Cardiac septum (tissue), 1 donor: ENCODE measurements around the gene KDM3B. TPM values are rescaled to one million over a fixed set of nuclear protein-coding genes. Genes with fewer than 3 reads are reported as not detected.

Source experiments
- DNase-seq: peaks from one replicate; pipeline ENCODE4 v3.0.0-alpha.2; 2020; ENCODE audit warnings: low spot score
- intact Hi-C: fragments of 100-400 bp; cut with DNase I; formaldehyde crosslinking; loops from one replicate; pipeline ENCODE4 v1.14.0; 2022
- total RNA-seq: library from RNA; stranded (reverse); fragmentation: NEBNext Ultra II Directional; extraction: Animal tissue kit (Norgen Biotek cat#: 25700); gene quantifications from one replicate; pipeline ENCODE4 v1.2.1, GENCODE V29; 2021
- donor health status: DM: no; HTN: no; CAD: no.

Gene KDM3B
- total RNA-seq, 1 donor from 2014 or later: 48.5 TPM

DNA sequence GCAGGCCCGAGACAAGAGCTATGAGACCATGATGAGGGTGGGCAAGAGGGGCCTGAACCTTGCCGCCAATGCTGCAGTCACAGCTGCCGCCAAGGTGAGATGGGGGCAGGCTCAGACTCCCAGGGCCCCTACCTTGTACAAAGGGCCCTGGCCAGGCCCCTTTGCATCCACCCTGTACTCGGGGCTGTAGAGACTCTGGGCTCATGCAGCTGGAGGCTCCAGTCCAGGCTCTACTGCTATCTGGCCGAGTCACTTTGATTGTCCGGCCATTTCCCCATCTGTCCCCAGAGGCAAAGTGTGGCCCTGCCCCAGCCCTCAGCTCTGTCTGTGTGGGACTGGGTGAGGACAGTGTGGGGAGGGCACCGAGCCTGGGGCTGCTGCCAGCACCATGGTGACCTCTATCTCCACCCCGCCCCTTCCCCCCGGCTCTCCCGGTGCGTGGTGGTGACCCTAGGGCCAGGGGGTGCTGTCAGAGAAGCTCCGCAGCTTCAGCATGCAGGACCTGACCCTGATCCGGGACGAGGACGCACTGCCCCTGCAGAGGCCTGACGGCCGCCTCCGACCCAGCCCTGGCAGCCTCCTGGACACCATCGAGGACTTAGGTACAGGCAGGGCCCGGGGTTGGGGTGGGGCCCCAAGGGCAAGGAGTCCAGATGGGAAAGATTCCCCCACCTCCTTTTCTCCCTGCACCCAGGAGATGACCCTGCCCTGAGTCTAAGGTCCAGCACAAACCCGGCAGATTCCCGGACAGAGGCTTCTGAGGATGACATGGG is 92.5 kb downstream of the KDM3B start:
- intact Hi-C loops: no loop called here
- no peak for DNase-seq

DNA sequence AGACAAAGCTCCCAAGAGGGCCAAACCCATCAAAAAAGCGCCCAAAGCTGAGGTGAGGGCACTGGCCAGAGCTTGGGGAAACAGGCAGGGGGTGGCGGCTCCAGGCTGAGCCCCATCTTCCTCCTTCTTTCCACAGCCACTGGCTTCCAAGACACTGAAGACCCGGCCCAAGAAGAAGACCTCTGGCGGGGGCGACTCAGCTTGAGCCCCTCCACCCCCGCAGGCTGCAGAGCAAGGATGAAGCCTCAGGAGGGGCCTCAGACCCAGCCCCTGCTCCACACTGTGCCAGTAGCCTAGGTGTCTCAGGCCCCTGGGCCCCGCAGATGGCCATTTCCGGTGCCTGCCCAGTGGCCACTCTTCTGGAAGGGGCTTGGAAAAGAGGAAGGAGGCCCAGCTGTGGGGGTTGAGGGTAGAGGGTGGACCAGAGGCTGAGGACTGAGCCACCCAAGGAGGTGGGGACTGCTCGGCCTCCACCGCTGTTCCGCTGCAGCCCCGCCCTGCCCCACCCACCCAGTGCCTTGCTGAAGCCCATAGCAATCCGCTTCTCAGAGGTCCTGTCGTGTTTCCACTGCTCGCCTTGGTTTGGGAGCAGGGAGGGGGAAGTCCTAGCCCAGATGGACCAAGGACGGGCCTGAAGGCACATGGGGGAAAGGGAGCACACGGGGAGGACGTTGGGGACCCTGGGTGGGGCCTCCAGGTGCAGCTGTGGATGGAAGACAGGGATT is 93.2 kb downstream of the KDM3B start:
- intact Hi-C loops: no loop called here
- DNase-seq: no peak

DNA sequence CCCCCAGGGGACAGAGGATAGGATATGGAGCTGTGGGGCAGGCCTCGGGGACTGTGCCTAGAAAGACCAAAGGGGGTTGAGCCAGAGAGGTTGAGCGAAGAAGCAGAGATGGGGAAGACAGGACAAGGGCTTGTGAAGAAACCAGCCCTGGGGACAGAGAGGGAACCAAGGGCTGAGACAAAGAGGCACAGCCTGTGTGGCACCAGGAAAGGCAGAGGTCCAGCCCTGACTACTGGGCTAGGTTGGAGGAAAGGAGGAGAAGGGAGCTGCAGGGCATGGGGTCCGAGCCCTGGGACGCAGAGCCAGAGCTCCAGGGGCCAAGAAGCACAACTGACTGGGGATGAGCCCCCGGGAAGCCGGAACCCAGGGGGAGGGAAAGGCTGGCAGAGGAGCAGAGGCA is 95.6 kb downstream of the KDM3B start:
- DNase-seq: no peak
- intact Hi-C loops: no loop called here

DNA sequence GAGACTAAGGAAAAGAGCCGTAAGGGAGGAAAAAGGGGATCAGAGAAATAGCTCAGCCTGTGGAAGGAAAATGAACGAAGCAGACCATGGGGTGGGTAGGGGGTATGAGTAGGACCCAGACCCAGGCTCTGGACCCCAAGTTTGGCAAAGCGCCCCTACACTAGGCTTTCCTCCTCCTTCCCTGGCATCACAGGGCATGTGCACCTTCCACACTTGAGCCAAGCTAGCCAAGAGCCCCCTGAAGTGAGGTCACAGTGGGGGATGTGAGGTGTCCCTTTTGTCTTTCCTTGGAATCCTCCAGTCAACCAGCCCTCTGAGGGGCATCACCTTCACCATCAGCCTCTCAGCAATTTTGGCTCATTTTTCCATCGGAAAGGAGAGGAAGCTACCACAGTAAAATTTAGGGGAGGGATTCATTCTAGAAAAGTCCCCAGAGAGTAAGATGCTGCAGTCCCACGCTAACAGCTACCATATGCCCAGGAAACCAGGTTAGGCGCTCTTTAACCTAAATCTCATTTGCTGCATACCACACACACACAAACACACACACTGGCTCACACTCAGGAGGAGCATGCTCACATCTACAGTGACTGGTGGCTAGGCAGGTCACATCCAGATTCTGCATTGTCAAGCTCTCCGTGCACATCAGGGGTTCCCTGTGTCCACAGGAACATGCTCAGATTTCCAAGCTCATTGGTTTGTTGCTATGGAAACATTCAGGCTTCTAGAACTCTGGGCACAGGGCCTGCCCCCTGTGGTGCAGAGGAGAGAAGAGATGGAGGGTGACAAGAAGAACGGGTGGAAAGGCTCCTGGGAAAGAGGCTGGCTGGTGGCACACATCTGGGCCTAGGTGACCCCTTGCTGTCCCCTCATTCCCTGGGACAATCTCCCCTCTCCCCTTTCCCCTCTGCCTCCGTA is 96.3 kb downstream of the KDM3B start:
- intact Hi-C loops: no loop called here

DNA sequence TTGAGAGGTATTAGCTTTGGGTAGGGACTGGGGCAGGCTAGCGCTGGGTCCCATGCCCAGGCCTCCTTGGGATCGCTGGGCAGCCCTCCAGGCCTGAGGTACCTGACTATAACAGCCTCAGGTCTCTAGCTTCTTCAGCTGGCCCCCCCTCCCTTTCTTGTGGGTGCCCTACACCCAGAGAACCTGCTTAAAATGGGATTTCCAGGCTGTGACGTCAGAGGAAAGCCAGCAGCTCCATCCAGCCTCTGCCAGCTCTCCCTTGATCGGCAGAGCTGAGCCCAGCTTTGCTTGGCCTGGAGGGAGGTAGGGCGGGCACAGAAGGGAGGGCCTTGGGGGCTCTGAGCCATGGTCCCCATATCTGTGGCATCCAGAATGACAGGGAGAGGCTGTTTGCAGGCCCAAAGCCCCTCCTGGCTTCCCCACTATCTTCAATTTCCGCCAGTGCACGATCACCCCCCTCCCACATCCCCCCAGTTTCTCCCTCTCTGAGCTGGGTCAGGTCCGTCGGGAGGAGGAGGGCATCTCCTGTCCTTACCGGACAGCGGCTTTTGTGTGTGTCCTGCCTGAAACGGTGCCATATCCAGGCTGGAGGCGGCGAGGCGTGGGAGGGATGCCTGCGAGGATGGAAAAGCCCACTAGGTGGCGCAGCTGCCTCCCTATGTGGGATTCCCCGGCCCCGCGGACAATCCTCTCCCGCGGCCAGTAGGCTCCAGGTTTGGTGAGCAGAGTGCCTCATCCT is 97.2 kb downstream of the KDM3B start:
- peak; percentile 94 for DNase-seq
- intact Hi-C loops: loop anchor here (1.0 kb wide), 1 partner anchor 55 kb away; no protein-coding TSS in a partner anchor

More for the DNA sequence above, 96.3 kb downstream of the KDM3B start:
- DNase-seq: no peak

DNA sequence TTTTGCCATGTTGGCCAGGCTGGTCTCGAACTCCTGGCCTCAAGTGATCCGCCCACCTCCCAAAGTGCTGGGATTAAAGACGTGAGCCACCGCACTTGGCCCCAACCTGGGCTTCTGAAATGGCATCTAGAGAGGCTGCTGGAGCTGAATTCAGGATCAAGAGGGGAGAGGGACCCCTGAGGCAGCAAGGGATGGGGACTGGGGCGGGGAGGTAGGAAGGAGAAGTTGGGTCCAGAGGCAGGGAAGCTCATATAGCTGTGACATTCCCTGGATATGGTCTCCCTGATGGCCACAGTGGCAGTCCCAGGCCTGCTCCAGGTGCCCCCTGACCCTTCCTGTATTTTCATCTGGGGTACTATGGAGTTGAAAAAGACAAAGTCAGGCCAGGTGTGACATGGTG is 98.5 kb downstream of the KDM3B start:
- intact Hi-C loops: loop anchor here (1.0 kb wide), 1 partner anchor 53 kb away; no protein-coding TSS in a partner anchor
- DNase-seq: no peak

DNA sequence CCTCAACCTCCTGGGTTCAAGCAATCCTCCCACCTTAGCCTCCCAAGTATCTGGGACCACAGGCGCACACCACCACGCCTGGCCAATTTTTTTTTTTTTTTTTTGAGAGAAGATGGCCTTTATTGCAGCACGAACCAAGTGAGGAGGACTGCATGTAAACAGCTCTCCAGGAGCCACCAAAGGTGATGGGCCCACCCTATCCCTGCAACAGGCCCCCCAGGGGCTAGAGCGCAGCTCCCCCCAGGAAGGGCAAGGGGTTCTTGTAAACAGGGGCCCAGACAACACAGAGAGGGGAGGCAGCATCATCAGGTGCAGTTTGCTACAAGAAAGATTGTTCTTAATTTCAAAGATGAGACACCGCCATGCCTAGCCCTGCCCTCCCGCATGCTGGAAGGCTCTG is 100.2 kb downstream of the KDM3B start:
- intact Hi-C loops: no loop called here
- no peak for DNase-seq

DNA sequence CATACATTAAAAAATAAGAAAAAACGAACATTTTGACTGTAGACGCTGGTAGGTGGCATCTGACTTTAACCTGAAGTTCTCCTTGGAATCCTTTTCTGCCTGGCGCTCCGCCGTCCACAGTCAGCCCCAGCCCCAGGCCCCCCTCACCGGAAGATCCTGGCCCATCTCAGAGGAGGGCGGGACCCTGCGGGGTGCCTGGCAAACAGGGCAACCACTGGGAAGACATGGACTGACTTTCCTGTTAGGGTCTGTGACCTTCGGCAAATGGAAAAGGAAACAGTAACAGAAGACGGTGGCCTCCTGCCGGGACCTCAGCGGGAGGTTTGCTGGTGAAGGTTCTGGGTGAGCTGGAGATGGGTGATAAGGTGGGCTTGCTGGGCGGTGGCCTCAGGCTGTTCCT is 101.1 kb downstream of the KDM3B start:
- no peak for DNase-seq
- intact Hi-C loops: no loop called here

DNA sequence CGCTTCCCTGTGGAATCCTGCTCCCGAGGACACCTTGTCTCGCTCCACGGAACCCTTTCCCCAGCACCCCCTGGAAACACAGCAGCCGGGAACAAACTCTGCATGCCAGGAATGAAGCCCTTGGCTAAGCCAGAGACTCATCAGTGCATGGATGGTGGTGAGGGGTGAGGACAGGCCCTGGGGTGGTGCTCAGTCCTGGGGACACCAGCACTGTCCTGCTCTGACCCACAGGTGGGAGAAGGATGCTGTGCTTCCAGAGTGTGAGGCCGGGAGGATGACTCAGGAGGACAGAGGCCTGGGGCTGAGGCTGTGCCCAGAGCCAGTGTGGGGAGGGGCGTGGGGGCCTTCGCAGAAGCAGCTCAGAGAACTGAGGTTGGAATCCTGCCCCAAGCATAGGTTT is 101.6 kb downstream of the KDM3B start:
- intact Hi-C loops: no loop called here
- DNase-seq: no peak

DNA sequence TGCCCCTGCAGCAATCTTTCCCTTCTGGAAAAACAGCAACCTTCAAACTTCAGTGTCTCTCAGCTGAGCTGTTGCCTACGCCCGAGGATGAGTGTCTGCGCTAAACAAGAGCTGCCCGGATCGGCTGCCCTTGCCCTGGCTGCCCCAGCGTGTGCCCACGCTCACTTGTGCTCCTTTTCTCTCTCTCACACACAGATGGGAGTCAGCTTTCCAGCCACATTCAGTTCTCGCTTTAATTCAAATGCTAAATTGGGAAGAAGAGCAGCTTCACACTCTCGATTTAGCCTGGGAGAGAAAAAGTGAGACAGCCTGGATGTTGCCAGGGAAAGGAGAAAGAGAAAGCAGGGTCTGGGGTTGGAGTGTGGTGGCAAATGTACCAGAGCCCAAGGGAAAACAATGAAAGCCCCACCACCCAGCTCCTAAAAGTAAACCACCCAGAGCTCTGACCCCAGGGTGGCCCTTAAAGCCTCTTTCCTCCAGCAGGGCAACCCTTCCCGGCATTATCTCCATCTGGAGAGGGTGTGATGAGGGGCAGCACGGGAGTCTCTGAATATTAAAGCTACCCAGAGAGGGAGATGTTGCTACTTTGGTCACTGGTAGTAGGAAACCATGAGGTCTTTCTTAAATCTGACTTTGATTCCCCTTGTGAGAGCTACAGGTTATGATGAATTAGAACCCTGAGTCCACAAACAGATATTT is 102.9 kb downstream of the KDM3B start:
- no peak for DNase-seq
- intact Hi-C loops: no loop called here

DNA sequence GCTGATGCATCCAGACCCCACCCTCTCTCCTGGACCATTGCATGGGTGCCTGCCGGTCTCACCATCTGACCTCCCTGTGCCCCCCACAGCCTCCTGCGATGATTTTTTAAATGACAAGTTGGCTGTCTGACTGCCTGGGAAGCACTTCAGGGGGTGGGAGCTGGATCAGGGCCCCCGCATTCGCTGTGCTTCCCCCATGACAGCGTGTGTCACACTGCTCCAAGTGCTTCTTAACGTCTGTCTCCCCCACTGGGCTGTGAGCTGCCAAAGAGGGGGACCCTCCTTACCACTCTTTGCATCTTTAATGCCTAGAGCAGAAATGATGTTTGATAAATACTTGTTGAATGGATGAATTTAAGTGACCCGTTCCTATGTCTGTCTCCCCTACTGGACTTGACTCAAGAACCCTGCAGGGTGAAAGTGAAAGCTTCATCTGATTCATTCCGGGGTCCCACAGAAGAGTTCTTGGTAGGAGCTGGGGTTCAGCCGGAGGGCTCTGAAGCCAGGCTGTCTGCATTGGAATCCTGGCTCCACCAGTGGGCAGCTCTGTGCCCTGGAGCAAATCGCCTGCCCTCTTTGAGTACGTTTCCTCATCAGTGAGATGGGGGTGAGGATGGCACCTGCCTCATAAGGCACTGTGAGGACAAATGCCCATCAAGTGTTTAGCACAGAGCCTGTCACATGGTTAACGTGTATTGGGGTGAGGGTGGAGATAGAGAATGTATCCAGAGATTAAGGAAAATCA is 105.2 kb downstream of the KDM3B start:
- intact Hi-C loops: no loop called here

DNA sequence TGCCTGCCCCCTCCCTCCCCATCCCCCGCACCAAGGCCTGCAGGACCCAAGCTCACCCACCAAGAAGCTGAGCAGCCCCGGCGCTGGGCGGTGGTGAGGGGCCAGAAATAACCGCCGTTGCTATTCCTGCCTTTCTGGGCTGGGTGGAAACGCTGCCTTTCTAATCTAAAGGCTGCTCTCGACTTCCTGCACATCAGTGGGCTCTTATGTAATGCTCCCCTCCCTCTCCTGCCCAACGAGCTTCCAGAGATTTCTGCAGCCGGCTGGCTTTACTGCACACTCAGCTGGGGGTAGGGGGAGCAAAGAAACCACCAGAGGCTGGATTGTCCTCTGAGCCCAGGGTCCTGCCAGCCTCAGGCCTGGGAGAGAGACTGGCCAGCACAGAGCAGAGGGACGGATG is 105.9 kb downstream of the KDM3B start:
- no peak for DNase-seq

More for the DNA sequence above, 105.2 kb downstream of the KDM3B start:
- DNase-seq: no peak

DNA sequence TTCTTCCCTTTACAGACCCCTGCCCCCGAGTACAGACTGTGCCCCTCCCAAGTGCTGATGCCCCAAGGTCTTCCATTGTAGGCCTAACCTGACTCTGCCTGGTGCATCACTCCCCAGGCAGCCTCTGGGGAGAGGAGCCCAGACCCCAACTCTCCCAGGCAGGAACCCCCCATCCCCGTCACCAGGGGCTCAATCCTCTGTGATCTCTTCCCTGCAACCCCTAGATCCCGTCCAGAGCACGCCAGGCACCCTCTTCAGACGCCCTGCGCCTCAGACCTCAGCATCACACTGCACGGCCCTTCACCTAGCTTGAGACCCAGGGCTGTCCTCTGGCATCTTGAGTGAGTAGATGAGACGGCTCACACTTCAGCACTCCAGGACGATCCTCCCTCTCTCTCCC is 106.4 kb downstream of the KDM3B start:
- intact Hi-C loops: no loop called here
- no peak for DNase-seq

More for the DNA sequence above, 105.9 kb downstream of the KDM3B start:
- intact Hi-C loops: no loop called here

DNA sequence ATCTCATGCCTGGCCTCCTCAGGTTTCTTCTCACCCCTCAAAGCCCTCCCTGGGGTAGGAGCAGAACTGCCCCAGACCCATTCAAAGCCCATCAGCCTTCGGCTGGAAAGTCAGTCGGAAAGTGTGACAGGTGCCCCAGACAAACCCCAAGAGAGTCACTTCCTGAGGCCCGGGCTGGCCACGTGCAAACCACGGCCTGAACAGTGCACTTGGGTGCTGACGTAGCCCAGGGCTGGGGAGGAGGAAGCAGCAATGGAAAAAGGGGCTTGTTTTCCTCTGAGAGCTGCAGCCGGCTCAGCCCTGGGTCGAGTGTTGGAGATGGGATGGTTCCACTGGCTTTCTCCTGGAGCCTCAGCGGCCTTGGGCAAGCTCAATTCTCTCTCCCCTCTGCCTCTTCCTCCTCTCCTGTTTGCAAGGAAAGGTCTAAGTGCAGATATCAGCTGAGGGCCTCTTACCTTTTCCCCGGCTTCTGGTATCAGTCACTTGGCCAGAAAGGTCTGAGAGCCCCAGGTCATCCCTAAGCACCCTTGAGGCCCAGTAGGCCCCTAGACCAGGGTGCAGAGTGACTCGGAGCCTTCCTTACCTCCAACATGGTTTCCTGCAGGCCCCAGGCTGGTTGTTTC is 106.9 kb downstream of the KDM3B start:
- DNase-seq: no peak
- intact Hi-C loops: no loop called here

DNA sequence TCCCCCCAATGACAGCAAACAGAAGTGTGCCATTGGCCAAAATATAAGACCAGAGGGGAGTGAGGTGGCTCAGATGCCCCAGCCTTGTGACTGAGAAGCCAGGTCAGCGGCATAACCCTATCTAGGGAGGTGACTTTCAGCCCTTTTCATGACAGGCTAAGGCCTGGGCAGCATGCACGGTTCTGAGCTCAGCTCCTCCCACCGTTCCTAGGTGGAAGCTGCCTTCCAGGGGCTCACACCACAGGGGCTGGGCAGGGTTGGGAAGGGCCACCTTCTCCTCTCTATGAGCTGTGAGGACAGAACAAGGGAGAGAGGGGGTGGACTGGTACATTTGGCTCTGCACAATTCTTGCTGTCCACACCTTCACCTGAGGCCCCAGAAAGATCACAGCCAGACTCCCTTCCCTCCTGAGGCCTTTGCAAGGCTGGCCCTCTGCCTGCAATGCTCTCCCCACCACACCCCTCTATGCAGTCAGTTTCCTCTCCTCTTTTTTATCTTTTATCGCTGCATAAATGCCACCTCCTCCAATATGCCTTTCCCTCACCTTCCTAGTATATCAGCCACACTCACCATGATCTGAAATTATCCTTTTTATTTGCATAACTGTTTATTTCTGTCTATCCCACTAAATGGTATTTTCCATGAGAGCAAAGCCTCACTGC is 107.7 kb downstream of the KDM3B start:
- DNase-seq: no peak
- intact Hi-C loops: no loop called here

DNA sequence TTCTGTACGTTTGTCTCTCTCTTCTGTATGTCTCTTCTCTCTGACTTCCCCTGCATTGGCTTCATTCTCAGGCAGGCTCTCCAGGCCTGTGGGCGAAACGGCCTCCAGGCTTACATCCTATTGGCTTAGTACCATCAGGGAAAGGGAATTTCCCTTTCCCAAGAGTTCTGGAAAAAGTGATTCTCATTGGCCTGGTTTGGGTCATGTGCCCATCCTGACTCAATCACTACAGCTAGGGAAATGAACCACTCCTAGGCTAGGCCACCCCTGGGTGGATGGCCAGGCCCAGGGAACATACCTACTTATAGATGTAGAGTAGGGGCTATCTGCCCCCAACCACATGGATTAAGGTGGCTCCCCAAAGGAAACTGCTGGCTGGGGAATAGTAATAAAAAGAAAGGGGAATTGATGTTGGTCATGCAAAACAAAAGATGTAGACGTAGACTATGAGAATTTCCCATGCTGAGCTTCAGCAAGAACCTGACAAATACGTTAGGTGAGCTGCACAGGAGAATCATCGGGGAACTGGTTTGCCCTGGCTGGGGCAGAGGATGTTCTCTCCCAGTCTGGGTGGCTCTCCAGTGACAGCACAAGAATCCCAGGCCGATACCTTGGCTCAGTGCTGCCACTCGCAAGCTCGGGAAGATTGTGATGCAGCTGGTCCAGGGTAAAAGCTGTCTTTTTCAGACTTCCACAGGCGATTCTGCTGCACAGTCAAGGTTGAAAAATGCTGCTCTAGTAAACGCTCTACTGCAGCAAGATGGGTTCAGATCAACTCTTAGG is 109.0 kb downstream of the KDM3B start:
- intact Hi-C loops: no loop called here
- no peak for DNase-seq
